Natural killer cell (primary cell): ENCODE data around the gene RGS3. TPM values are rescaled to one million over a fixed set of nuclear protein-coding genes. Genes with fewer than 3 reads are reported as not detected.

Experiments
- ATAC-seq, 3 donors: fragments of 150-1000 bp in 2 of 3; fragments of 200-7000 bp in 1 of 3; cut with Tn5 transposase; 1 replicate in 1 of 3; 2 replicates in 2 of 3; pipeline ENCODE4 v1.10.0; 2021; ENCODE audit warnings: mild to moderate bottlenecking in 2 of 3, moderate library complexity in 2 of 3
- DNase-seq, 2 donors: peaks; one replicate each; pipeline versions ENCODE4 v3.0.0 to v3.0.0-alpha.2; 2013 to 2021; ENCODE audit warnings: mixed read lengths in 1 of 2
- H3K27ac ChIP-seq: one replicate; pipeline ENCODE4 v1.5.1; 2013; ENCODE audit warnings: mild to moderate bottlenecking, low read length
- H3K27me3 ChIP-seq: one replicate; pipeline ENCODE4 v1.6.1; 2013; ENCODE audit warnings: low read length; ENCODE audit not compliant: control insufficient read depth, insufficient read depth
- H3K36me3 ChIP-seq: one replicate; pipeline ENCODE4 v1.6.1; 2013; ENCODE audit warnings: low read length; ENCODE audit not compliant: control insufficient read depth, insufficient read depth
- H3K4me1 ChIP-seq: one replicate; pipeline ENCODE4 v1.6.1; 2013; ENCODE audit warnings: low read length; ENCODE audit not compliant: control insufficient read depth, insufficient read depth
- H3K4me3 ChIP-seq: one replicate; pipeline ENCODE4 v1.5.1; 2013; ENCODE audit warnings: low read length
- H3K9me3 ChIP-seq: one replicate; pipeline ENCODE4 v1.6.1; 2013; ENCODE audit warnings: low read length; ENCODE audit not compliant: control insufficient read depth, insufficient read depth
- H3K27ac Mint-ChIP-seq, 2 donors: one replicate each; pipeline ENCODE4 v1.8.0; 2022; ENCODE audit warnings: mild to moderate bottlenecking in 2 of 2, mixed read lengths in 2 of 2, moderate library complexity in 1 of 2
- H3K27me3 Mint-ChIP-seq, 2 donors: one replicate each; pipeline ENCODE4 v1.8.0; 2022; ENCODE audit warnings: low read depth in 2 of 2, mixed read lengths in 2 of 2
- H3K36me3 Mint-ChIP-seq: one replicate; pipeline ENCODE4 v1.8.0; 2022; ENCODE audit warnings: mixed read lengths
- H3K4me1 Mint-ChIP-seq, 2 donors: one replicate each; pipeline ENCODE4 v1.8.0; 2022; ENCODE audit warnings: mixed read lengths in 2 of 2
- H3K4me3 Mint-ChIP-seq: one replicate; pipeline ENCODE4 v1.8.0; 2022; ENCODE audit warnings: mild to moderate bottlenecking, moderate library complexity, mixed read lengths
- H3K9me3 Mint-ChIP-seq, 2 donors: one replicate each; pipeline ENCODE4 v1.8.0; 2022; ENCODE audit warnings: mixed read lengths in 2 of 2
- WGBS: methylation state at CpG from one replicate; pipeline ENCODE4 v1.1.7; 2013; ENCODE audit warnings: missing lambda C conversion rate; ENCODE audit not compliant: insufficient coverage; 5-methylcytosine and 5-hydroxymethylcytosine counted together
- intact Hi-C: fragments of 100-400 bp; cut with micrococcal nuclease; formaldehyde crosslinking; loops from one replicate; pipeline ENCODE4 v1.14.2; 2022
- total RNA-seq, 4 donors: library from RNA; stranded (reverse); fragments of 120-200 nt in 1 of 4; gene quantifications; one replicate each; pipeline versions ENCODE4 v1.2.3 to v1.2.4, GENCODE V29; 2013 to 2022
- TF ChIP-seq, protein P1 (sequence below): fragments of 200-600 bp; IDR thresholded peaks from one replicate; pipeline ENCODE4 v1.8.0; 2022; ENCODE audit warnings: antibody characterized with exemption

The RGS3 gene
- total RNA-seq, 3 donors from 2014 or later (not counting 1 experiment from before 2014, with no cell fraction given) = 148 to 269 (median 190) TPM

DNA sequence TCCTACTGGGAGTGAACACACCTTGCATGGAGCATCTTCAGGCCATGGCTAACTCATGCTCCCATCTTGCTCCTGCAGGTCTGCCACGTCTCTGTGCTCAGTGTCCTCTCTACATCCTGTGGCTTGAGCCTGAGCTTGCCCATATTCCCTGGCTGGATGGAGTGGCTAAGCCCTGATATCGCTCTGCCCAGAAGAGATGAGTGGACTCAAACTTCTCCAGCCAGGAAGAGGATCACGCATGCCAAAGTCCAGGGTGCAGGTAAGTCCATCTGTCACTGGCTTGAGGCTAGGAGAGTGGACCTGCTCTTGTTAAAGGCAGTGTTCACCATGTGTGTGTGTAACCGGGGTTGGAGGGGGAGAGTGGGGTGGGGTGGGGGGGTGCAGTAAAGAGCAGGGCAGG, 1.6 kb upstream of the RGS3 start:
- Histone ChIP-seq H3K36me3 (no peaks in the 10 kb centered on the region), H3K9me3 (no peaks in the 10 kb centered on the region), H3K27ac (no peak overlapping the region), H3K27me3 (no peaks in the 10 kb centered on the region), H3K4me3 (no peak overlapping the region), H3K4me1 (no peaks in the 10 kb centered on the region)
- H3K27ac Mint-ChIP-seq = no peak overlapping the region
- no peak for DNase-seq
- H3K36me3 Mint-ChIP-seq = peaks cover 2% of the 10 kb centered on the region
- no peaks in the 10 kb centered on the region for H3K4me1 Mint-ChIP-seq
- no peaks in the 10 kb centered on the region for H3K27me3 Mint-ChIP-seq
- ATAC-seq = no peak
- TF ChIP-seq, protein P1, sequence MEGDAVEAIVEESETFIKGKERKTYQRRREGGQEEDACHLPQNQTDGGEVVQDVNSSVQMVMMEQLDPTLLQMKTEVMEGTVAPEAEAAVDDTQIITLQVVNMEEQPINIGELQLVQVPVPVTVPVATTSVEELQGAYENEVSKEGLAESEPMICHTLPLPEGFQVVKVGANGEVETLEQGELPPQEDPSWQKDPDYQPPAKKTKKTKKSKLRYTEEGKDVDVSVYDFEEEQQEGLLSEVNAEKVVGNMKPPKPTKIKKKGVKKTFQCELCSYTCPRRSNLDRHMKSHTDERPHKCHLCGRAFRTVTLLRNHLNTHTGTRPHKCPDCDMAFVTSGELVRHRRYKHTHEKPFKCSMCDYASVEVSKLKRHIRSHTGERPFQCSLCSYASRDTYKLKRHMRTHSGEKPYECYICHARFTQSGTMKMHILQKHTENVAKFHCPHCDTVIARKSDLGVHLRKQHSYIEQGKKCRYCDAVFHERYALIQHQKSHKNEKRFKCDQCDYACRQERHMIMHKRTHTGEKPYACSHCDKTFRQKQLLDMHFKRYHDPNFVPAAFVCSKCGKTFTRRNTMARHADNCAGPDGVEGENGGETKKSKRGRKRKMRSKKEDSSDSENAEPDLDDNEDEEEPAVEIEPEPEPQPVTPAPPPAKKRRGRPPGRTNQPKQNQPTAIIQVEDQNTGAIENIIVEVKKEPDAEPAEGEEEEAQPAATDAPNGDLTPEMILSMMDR = no peak
- WGBS = 94% methylated on average over 4 of the region's 4 CpGs
- H3K4me3 Mint-ChIP-seq = no peak overlapping the region
- no peaks in the 10 kb centered on the region for H3K9me3 Mint-ChIP-seq
- intact Hi-C loops = no loop called here

DNA sequence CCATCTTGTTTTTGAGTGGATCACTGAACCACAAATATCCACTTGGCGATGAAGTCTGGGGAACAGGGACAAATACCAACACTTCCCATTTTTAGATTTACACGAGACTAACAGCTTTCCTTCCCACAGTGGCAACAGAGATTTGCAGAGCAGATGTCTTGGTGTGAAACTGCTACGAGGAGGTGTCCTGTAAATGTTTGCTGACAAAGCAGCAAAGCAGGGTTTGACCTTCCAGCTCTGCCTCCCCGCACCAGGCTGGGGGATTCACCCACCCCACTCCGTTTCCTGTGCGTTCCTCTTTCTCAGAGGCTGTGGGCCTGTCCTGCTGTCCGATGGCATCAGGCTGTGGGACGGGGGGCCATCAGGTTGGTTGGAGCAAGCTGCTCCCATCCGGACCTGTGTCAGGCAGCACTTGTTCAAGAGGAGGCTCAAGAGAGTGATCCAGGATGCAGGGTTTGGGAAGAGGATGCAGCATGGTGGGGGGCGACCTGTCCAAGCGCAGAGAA, 693 bp upstream of the RGS3 start:
- H3K4me1 ChIP-seq = no peaks in the 10 kb centered on the region
- Mint-ChIP-seq H3K27ac (no peak overlapping the region), H3K36me3 (peaks cover 7% of the 10 kb centered on the region), H3K27me3 (no peaks in the 10 kb centered on the region), H3K4me3 (no peak overlapping the region), H3K9me3 (peaks cover 0 to 3% of the 10 kb centered on the region in 2 donors), H3K4me1 (no peaks in the 10 kb centered on the region)
- intact Hi-C loops = no loop called here
- DNase-seq (no peak), ATAC-seq (no peak)
- WGBS = 89% methylated on average over 11 of the region's 11 CpGs
- H3K27ac ChIP-seq = no peak overlapping the region
- H3K27me3 ChIP-seq = no peaks in the 10 kb centered on the region
- no peaks in the 10 kb centered on the region for H3K36me3 ChIP-seq
- no peak overlapping the region for H3K4me3 ChIP-seq
- TF ChIP-seq, protein P1 = no peak
- no peaks in the 10 kb centered on the region for H3K9me3 ChIP-seq

GRCh38 chr9:113464286-113464660, 746 bp downstream of the RGS3 start:
- intact Hi-C loops = no loop called here
- no peak overlapping the region for H3K27ac ChIP-seq
- Mint-ChIP-seq H3K4me3 (no peak overlapping the region), H3K9me3 (peaks cover 0 to 3% of the 10 kb centered on the region in 2 donors), H3K4me1 (no peaks in the 10 kb centered on the region), H3K27me3 (no peaks in the 10 kb centered on the region), H3K27ac (no peak overlapping the region), H3K36me3 (peaks cover 7% of the 10 kb centered on the region)
- H3K4me3 ChIP-seq = no peak overlapping the region
- no peaks in the 10 kb centered on the region for H3K36me3 ChIP-seq
- no peaks in the 10 kb centered on the region for H3K9me3 ChIP-seq
- TF ChIP-seq, protein P1 = no peak
- no peak for DNase-seq
- ATAC-seq = no peak
- no peaks in the 10 kb centered on the region for H3K4me1 ChIP-seq
- WGBS = no CpG with 5 or more reads among the region's 1 CpG
- H3K27me3 ChIP-seq = no peaks in the 10 kb centered on the region

DNA sequence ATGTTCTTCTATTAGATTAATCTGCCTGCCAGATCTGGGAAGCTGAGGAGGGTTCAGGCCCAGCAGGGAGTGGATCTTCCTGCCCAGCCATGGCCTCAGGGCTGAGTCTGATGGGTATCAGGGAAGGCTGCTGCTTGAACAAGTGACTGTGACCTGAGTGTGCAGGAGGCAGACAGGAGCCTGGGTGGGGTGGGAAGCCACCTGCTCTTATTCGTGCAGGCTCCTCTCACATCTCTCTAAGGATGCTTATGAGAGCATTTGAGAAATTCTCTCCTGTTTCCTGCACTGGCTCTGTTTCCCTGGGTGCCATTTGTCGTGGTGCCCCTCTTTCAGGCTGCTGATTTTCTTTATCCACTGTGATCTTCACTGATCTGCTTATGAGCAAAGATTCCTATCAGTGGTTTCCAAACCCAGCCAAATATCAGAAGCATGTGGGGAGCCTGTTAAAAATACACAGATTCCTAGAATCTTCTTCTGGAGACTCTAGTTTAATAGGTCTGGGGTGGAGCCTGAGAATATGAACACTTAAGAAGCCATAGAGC, 2.1 kb downstream of the RGS3 start:
- no peak for ATAC-seq
- Mint-ChIP-seq H3K4me1 (no peaks in the 10 kb centered on the region), H3K27ac (no peak overlapping the region)

More for the DNA sequence above, 2.1 kb downstream of the RGS3 start:
- H3K4me3 Mint-ChIP-seq = no peak overlapping the region
- Histone ChIP-seq H3K4me3 (no peak overlapping the region), H3K9me3 (no peaks in the 10 kb centered on the region), H3K4me1 (no peaks in the 10 kb centered on the region), H3K27ac (no peak overlapping the region), H3K36me3 (no peaks in the 10 kb centered on the region), H3K27me3 (no peaks in the 10 kb centered on the region)
- no peak for DNase-seq
- peaks cover 7% of the 10 kb centered on the region for H3K36me3 Mint-ChIP-seq
- no peaks in the 10 kb centered on the region for H3K27me3 Mint-ChIP-seq
- WGBS = 95% methylated on average over 2 of the region's 2 CpGs
- H3K9me3 Mint-ChIP-seq = peaks cover 0 to 3% of the 10 kb centered on the region in 2 donors
- TF ChIP-seq, protein P1 = no peak
- intact Hi-C loops = no loop called here
